ENCODE measurements around the gene AWAT2.

The AWAT2 gene

DNA sequence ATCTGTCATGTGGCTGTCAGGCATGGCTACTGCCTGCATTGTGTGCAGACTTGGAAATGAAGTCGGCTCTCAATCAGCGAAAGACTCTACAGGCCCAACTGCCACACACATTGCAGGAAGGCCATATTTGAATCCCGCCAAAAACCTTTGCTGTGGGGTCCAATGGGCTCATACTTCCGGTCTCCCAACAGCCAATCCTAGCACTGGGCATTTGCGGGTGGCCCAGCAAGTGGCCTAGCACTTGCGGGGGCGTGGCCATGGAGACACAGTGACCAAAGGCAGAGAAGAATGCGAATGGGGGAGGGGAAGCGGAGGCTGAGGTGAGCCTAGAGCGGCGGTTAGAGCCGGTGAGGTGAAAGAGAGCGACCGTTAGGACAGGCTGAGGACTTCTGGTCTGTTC lies 12.3 kb upstream of the AWAT2 start, which contains the start of gene OTUD6A:
TSS of gene OTUD6A (plus strand) at position 382 of the 400 bp plus-strand sequence. CDS start 68 bp downstream, outside the sequence.
- Histone ChIP-seq H2AFZ (ENCODE audit: low read depth, low read length) (no peak within 1 kb of the TSS), H2AK5ac (ENCODE audit: low read length, severe bottlenecking) (no peak within 1 kb of the TSS), H3K14ac (ENCODE audit: low read length in 2 of 2) (no peak within 1 kb of the TSS), H3K18ac (ENCODE audit: low read depth in 1 of 2, low read length in 2 of 2) (no peak within 1 kb of the TSS), H2BK5ac (ENCODE audit: low read depth, low read length, poor library complexity, severe bottlenecking) (no peak within 1 kb of the TSS), H3K4me2 (ENCODE audit: low read length, poor library complexity, severe bottlenecking) (no peak within 1 kb of the TSS), H3K4ac (ENCODE audit: low read depth in 1 of 2, low read length in 2 of 2) (no peak within 1 kb of the TSS), H3K9me3 (ENCODE audit: control insufficient read depth, low read length) (no peaks in the 10 kb centered on the region), H2BK15ac (ENCODE audit: low read depth, poor library complexity, severe bottlenecking) (no peak within 1 kb of the TSS), H2BK12ac (ENCODE audit: low read length in 2 of 2) (no peak within 1 kb of the TSS), H3K4me3 (ENCODE audit: insufficient read depth in 1 of 2, low read depth in 1 of 2, low read length in 2 of 2) (no peak within 1 kb of the TSS), H4K91ac (ENCODE audit: low read length) (no peak within 1 kb of the TSS), H3K27ac (ENCODE audit: low read length, poor library complexity, severe bottlenecking) (no peak within 1 kb of the TSS), H4K8ac (ENCODE audit: low read length) (no peak within 1 kb of the TSS), H3K9ac (ENCODE audit: low read length) (no peak within 1 kb of the TSS), H2BK120ac (ENCODE audit: low read depth, low read length) (no peak within 1 kb of the TSS), H3K79me1 (replicated peaks; ENCODE audit: low read length, poor library complexity, severe bottlenecking) (no peaks in the 10 kb centered on the region), H3K4me1 (ENCODE audit: control insufficient read depth, insufficient read depth, low read depth, low read length) (no peaks in the 10 kb centered on the region), H3K23ac (ENCODE audit: low read length in 2 of 2) (no peak within 1 kb of the TSS), H3K27me3 (ENCODE audit: control insufficient read depth in 1 of 2, insufficient read depth in 1 of 2, low read length in 2 of 2) (peaks cover 0 to 38% of the 10 kb centered on the region in 2 experiments), H3K36me3 (ENCODE audit: control insufficient read depth in 1 of 2, insufficient read depth in 2 of 2, low read depth in 1 of 2, low read length in 2 of 2) (no peaks in the 10 kb centered on the region)
- WGBS = 81% methylated on average over 14 of the region's 14 CpGs
- no peak for DNase-seq

DNA sequence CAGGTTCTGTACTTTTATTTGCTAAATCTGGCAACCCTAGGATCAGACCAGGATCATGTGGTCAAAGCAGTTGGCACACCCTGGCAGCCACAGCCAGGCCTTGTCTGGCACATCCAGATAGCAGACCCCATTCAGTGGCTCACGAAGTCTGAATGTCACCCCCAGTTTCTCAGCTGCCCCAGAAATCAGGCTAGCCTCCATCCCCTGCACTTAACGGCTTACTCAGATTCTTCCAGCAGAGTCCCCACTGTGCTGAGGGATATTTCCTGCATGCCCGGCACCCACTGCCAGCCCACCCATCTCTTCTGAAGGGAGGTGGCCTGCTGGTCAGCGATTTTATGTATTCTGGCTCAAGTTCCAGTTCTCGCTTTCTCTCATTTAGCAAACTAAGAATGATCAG lies 4.7 kb upstream of the AWAT2 start:
- no peaks in the 10 kb centered on the region for H3K4me1 ChIP-seq (ENCODE audit: control insufficient read depth, insufficient read depth, low read depth, low read length)
- DNase-seq = no peak
- H3K9me3 ChIP-seq (ENCODE audit: control insufficient read depth, low read length) = no peaks in the 10 kb centered on the region
- no peak overlapping the region for H3K18ac ChIP-seq (ENCODE audit: low read depth in 1 of 2, low read length in 2 of 2)
- no peak overlapping the region for H2AFZ ChIP-seq (ENCODE audit: low read depth, low read length)
- no peak overlapping the region for H3K9ac ChIP-seq (ENCODE audit: low read length)
- H2BK15ac ChIP-seq (ENCODE audit: low read depth, poor library complexity, severe bottlenecking) = no peak overlapping the region
- WGBS = 81% methylated on average over 5 of the region's 5 CpGs
- H3K79me1 ChIP-seq (replicated peaks; ENCODE audit: low read length, poor library complexity, severe bottlenecking) = no peaks in the 10 kb centered on the region
- H3K4me3 ChIP-seq (ENCODE audit: insufficient read depth in 1 of 2, low read depth in 1 of 2, low read length in 2 of 2) = no peak overlapping the region
- H3K23ac ChIP-seq (ENCODE audit: low read length in 2 of 2) = no peak overlapping the region
- no peak overlapping the region for H2BK120ac ChIP-seq (ENCODE audit: low read depth, low read length)
- H3K36me3 ChIP-seq (ENCODE audit: control insufficient read depth in 1 of 2, insufficient read depth in 2 of 2, low read depth in 1 of 2, low read length in 2 of 2) = no peaks in the 10 kb centered on the region
- no peak overlapping the region for H3K14ac ChIP-seq (ENCODE audit: low read length in 2 of 2)
- no peak overlapping the region for H4K8ac ChIP-seq (ENCODE audit: low read length)
- H3K4ac ChIP-seq (ENCODE audit: low read depth in 1 of 2, low read length in 2 of 2) = no peak overlapping the region
- no peak overlapping the region for H2BK5ac ChIP-seq (ENCODE audit: low read depth, low read length, poor library complexity, severe bottlenecking)
- no peak overlapping the region for H2BK12ac ChIP-seq (ENCODE audit: low read length in 2 of 2)
- H4K91ac ChIP-seq (ENCODE audit: low read length) = no peak overlapping the region
- peaks cover 0 to 51% of the 10 kb centered on the region in 2 experiments for H3K27me3 ChIP-seq (ENCODE audit: control insufficient read depth in 1 of 2, insufficient read depth in 1 of 2, low read length in 2 of 2)
- no peak overlapping the region for H2AK5ac ChIP-seq (ENCODE audit: low read length, severe bottlenecking)
- no peak overlapping the region for H3K27ac ChIP-seq (ENCODE audit: low read length, poor library complexity, severe bottlenecking)
- H3K4me2 ChIP-seq (ENCODE audit: low read length, poor library complexity, severe bottlenecking) = no peak overlapping the region

DNA sequence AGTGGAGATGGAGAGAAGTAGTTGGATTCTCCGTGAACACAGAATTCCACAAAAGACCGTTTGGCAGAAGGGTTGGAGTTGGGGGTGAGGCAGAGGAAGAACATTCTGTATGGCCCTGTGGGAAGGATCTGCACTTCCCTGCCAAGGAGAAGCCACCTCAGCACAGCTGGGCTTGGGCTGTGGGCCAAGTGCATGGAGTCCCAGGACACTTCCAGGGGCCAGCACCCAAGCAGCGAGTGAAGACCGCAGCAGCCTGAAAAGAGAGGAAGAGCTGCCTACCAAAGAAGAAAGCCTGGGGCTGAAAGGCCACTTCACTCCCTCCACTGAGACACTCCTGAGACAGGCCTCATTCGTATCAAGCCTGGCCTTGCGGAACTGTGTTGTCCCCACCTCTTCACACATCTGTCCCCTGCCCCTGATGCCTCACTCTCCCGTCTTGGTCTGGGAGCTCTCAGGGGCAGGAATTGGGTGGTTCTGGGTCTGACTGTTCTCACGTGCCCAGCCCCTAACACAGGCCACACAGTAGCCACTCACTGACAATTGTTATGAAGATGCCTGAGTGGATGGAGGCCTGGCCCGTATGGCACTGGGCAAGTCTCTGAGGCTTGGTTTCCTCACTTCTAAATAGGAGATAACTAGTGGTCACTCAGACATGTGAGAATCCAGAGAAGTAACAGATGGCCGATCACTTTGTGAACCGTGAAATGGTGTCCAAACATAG lies 3.3 kb upstream of the AWAT2 start:
- Histone ChIP-seq H2BK15ac (ENCODE audit: low read depth, poor library complexity, severe bottlenecking) (no peak overlapping the region), H3K9me3 (ENCODE audit: control insufficient read depth, low read length) (no peaks in the 10 kb centered on the region), H3K27ac (ENCODE audit: low read length, poor library complexity, severe bottlenecking) (no peak overlapping the region), H2BK12ac (ENCODE audit: low read length in 2 of 2) (no peak overlapping the region), H3K4ac (ENCODE audit: low read depth in 1 of 2, low read length in 2 of 2) (no peak overlapping the region), H4K91ac (ENCODE audit: low read length) (no peak overlapping the region), H3K9ac (ENCODE audit: low read length) (no peak overlapping the region), H3K4me3 (ENCODE audit: insufficient read depth in 1 of 2, low read depth in 1 of 2, low read length in 2 of 2) (no peak overlapping the region), H3K36me3 (ENCODE audit: control insufficient read depth in 1 of 2, insufficient read depth in 2 of 2, low read depth in 1 of 2, low read length in 2 of 2) (no peaks in the 10 kb centered on the region), H3K23ac (ENCODE audit: low read length in 2 of 2) (no peak overlapping the region), H2BK5ac (ENCODE audit: low read depth, low read length, poor library complexity, severe bottlenecking) (no peak overlapping the region), H3K18ac (ENCODE audit: low read depth in 1 of 2, low read length in 2 of 2) (no peak overlapping the region), H3K4me1 (ENCODE audit: control insufficient read depth, insufficient read depth, low read depth, low read length) (no peaks in the 10 kb centered on the region), H2BK120ac (ENCODE audit: low read depth, low read length) (no peak overlapping the region), H3K14ac (ENCODE audit: low read length in 2 of 2) (no peak overlapping the region), H3K79me1 (replicated peaks; ENCODE audit: low read length, poor library complexity, severe bottlenecking) (no peaks in the 10 kb centered on the region), H2AK5ac (ENCODE audit: low read length, severe bottlenecking) (no peak overlapping the region), H3K4me2 (ENCODE audit: low read length, poor library complexity, severe bottlenecking) (no peak overlapping the region), H3K27me3 (ENCODE audit: control insufficient read depth in 1 of 2, insufficient read depth in 1 of 2, low read length in 2 of 2) (peaks cover 0 to 55% of the 10 kb centered on the region in 2 experiments), H4K8ac (ENCODE audit: low read length) (no peak overlapping the region), H2AFZ (ENCODE audit: low read depth, low read length) (no peak overlapping the region)
- no peak for DNase-seq
- WGBS = 90% methylated on average over 8 of the region's 11 CpGs

DNA sequence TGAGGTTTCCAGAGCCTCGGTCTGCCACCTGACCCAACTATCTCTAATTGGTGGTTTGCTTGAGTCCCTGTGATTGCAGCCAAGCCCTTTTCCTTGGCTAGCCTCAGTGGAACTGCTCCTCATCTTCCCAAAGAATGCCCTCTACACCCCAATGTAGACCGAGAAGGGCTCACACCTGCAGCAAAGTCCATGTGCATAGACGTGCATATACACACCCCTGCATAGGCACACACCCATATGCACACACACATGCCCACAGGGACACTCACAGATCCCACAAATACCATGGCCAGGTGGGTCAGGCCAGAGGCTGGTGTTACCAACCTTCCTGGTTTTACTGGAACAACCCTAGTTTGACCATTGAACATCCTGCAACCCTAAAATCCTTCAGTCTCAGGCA lies 332 bp downstream of the AWAT2 start:
- H3K79me1 ChIP-seq (replicated peaks; ENCODE audit: low read length, poor library complexity, severe bottlenecking) = no peaks in the 10 kb centered on the region
- H3K4me1 ChIP-seq (ENCODE audit: control insufficient read depth, insufficient read depth, low read depth, low read length) = peaks cover 4% of the 10 kb centered on the region
- H2BK12ac ChIP-seq (ENCODE audit: low read length in 2 of 2) = no peak overlapping the region
- H3K4ac ChIP-seq (ENCODE audit: low read depth in 1 of 2, low read length in 2 of 2) = no peak overlapping the region
- no peak overlapping the region for H3K18ac ChIP-seq (ENCODE audit: low read depth in 1 of 2, low read length in 2 of 2)
- H3K9ac ChIP-seq (ENCODE audit: low read length) = no peak overlapping the region
- no peak overlapping the region for H2AK5ac ChIP-seq (ENCODE audit: low read length, severe bottlenecking)
- no peaks in the 10 kb centered on the region for H3K9me3 ChIP-seq (ENCODE audit: control insufficient read depth, low read length)
- 78% methylated on average over 3 of the region's 3 CpGs for WGBS
- no peak overlapping the region for H2AFZ ChIP-seq (ENCODE audit: low read depth, low read length)
- H3K4me3 ChIP-seq (ENCODE audit: insufficient read depth in 1 of 2, low read depth in 1 of 2, low read length in 2 of 2) = no peak overlapping the region
- H3K27ac ChIP-seq (ENCODE audit: low read length, poor library complexity, severe bottlenecking) = no peak overlapping the region
- H3K4me2 ChIP-seq (ENCODE audit: low read length, poor library complexity, severe bottlenecking) = no peak overlapping the region
- no peak overlapping the region for H3K14ac ChIP-seq (ENCODE audit: low read length in 2 of 2)
- peaks cover 0 to 37% of the 10 kb centered on the region in 2 experiments for H3K27me3 ChIP-seq (ENCODE audit: control insufficient read depth in 1 of 2, insufficient read depth in 1 of 2, low read length in 2 of 2)
- H3K23ac ChIP-seq (ENCODE audit: low read length in 2 of 2) = no peak overlapping the region
- H4K91ac ChIP-seq (ENCODE audit: low read length) = no peak overlapping the region
- no peak overlapping the region for H4K8ac ChIP-seq (ENCODE audit: low read length)
- H2BK15ac ChIP-seq (ENCODE audit: low read depth, poor library complexity, severe bottlenecking) = no peak overlapping the region
- H2BK120ac ChIP-seq (ENCODE audit: low read depth, low read length) = no peak overlapping the region
- H2BK5ac ChIP-seq (ENCODE audit: low read depth, low read length, poor library complexity, severe bottlenecking) = no peak overlapping the region
- no peaks in the 10 kb centered on the region for H3K36me3 ChIP-seq (ENCODE audit: control insufficient read depth in 1 of 2, insufficient read depth in 2 of 2, low read depth in 1 of 2, low read length in 2 of 2)
- DNase-seq = no peak

All from mesenchymal stem cell (in vitro differentiated cells and primary cell).